Measurements from ENCODE around the gene SHISA3. TPM values are rescaled to one million over a fixed set of nuclear protein-coding genes. Genes with fewer than 3 reads are reported as not detected.

The SHISA3 gene
- total RNA-seq = not detected
- polyA plus RNA-seq = not detected

DNA sequence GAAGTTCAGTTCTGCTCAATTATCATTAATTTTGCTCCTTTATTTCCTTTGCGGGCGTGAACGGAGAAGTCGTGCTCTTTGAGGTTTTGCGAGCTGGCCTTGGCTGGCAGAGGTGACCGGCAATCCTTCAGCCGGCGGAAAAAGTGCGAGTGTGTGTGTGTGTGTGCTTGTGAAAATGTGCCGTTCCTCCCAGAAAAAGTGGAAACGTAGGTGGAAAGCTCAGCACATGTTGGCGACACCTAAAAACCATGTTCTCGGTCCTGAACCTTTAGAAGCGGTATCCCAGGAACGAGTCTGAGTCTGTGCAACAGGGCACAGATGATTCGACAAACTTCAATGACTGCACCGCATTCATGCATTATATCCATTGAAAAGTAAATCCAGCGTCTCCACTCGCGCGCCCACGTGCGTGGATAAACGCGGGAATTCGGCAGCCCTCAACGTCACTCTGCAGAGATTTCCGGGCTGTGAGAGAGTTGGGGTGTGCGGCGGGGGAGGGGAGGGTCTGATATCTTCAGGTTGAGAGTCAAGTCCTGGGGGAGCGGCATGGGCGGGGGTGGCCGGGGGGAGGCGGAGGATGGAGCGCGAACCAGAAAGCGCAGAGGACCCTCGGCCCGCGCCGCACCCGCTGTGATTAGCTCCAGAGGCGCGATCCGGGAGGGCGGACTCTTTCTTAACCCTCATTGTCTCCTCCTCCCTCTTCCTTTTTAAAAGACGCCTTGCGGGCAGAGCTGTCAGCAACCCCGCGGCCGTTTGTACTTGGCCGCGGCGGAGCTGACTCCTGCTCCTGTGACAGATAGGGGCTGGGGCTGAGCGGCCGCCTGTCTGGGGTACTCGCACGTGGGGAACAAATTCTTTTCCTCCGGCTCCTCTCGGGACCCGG lies at the start of gene SHISA3:
Gene SHISA3, plus strand, starts transcription at position 737 of the 883 bp plus-strand sequence. CDS start 569 bp downstream, outside the sequence.
- ATAC-seq (ENCODE audit: low read depth in 2 of 2) (no peak), DNase-seq (peak in 1 of 3 donors; percentile 46)
- H3K27ac ChIP-seq (ENCODE audit: insufficient read depth, low read length, poor library complexity, severe bottlenecking) = no peak within 1 kb of the TSS
- no peaks in the 10 kb centered on the region for H3K36me3 ChIP-seq (ENCODE audit: control insufficient read depth, insufficient read depth, low read length)
- peaks cover 6 to 31% (median 16%) of the 10 kb centered on the region in 4 donors for H3K4me1 Mint-ChIP-seq
- H3K4me1 ChIP-seq (ENCODE audit: control insufficient read depth, insufficient read depth, low read length, poor library complexity, severe bottlenecking) = peaks cover 24% of the 10 kb centered on the region
- no peak within 1 kb of the TSS for H3K27ac Mint-ChIP-seq
- peaks cover 40% of the 10 kb centered on the region for H3K27me3 ChIP-seq (ENCODE audit: control insufficient read depth, insufficient read depth, low read length)
- H3K4me3 ChIP-seq (ENCODE audit: low read depth, low read length) = peak within 1 kb of the TSS; percentile 53
- peaks cover 0 to 1% (median 0%) of the 10 kb centered on the region in 7 donors for H3K9me3 Mint-ChIP-seq
- H3K27me3 Mint-ChIP-seq = peaks cover 67% of the 10 kb centered on the region
- peak within 1 kb of the TSS; percentile 79 to 90 (median 86) for H3K4me3 Mint-ChIP-seq
- H3K9me3 ChIP-seq (ENCODE audit: control insufficient read depth in 2 of 2, low read length in 2 of 2) = no peaks in the 10 kb centered on the region
- H3K36me3 Mint-ChIP-seq = no peaks in the 10 kb centered on the region

GRCh38 chr4:42348247-42348646 lies 49.0 kb upstream of the SHISA3 start:
- Histone ChIP-seq H3K27me3 (ENCODE audit: control insufficient read depth, insufficient read depth, low read length) (peaks cover 2% of the 10 kb centered on the region), H3K4me1 (ENCODE audit: control insufficient read depth, insufficient read depth, low read length, poor library complexity, severe bottlenecking) (no peaks in the 10 kb centered on the region), H3K36me3 (ENCODE audit: control insufficient read depth, insufficient read depth, low read length) (no peaks in the 10 kb centered on the region), H3K4me3 (ENCODE audit: low read depth, low read length) (no peak overlapping the region), H3K27ac (ENCODE audit: insufficient read depth, low read length, poor library complexity, severe bottlenecking) (no peak overlapping the region), H3K9me3 (ENCODE audit: control insufficient read depth in 2 of 2, low read length in 2 of 2) (no peaks in the 10 kb centered on the region)
- no peak for DNase-seq
- H3K27me3 Mint-ChIP-seq = peaks cover 4% of the 10 kb centered on the region
- ATAC-seq (ENCODE audit: low read depth in 2 of 2) = no peak
- H3K36me3 Mint-ChIP-seq = no peaks in the 10 kb centered on the region
- no peaks in the 10 kb centered on the region for H3K4me1 Mint-ChIP-seq
- H3K27ac Mint-ChIP-seq = no peak overlapping the region
- peaks cover 0 to 2% (median 0%) of the 10 kb centered on the region in 7 donors for H3K9me3 Mint-ChIP-seq
- no peak overlapping the region for H3K4me3 Mint-ChIP-seq

GRCh38 chr4:42348692-42349091 lies 48.6 kb upstream of the SHISA3 start:
- H3K27ac ChIP-seq (ENCODE audit: insufficient read depth, low read length, poor library complexity, severe bottlenecking) = no peak overlapping the region
- Mint-ChIP-seq H3K36me3 (no peaks in the 10 kb centered on the region), H3K27me3 (peaks cover 6% of the 10 kb centered on the region), H3K4me3 (no peak overlapping the region), H3K27ac (no peak overlapping the region), H3K4me1 (no peaks in the 10 kb centered on the region), H3K9me3 (peaks cover 0 to 2% (median 0%) of the 10 kb centered on the region in 7 donors)
- H3K36me3 ChIP-seq (ENCODE audit: control insufficient read depth, insufficient read depth, low read length) = no peaks in the 10 kb centered on the region
- peaks cover 2% of the 10 kb centered on the region for H3K27me3 ChIP-seq (ENCODE audit: control insufficient read depth, insufficient read depth, low read length)
- no peaks in the 10 kb centered on the region for H3K9me3 ChIP-seq (ENCODE audit: control insufficient read depth in 2 of 2, low read length in 2 of 2)
- no peaks in the 10 kb centered on the region for H3K4me1 ChIP-seq (ENCODE audit: control insufficient read depth, insufficient read depth, low read length, poor library complexity, severe bottlenecking)
- H3K4me3 ChIP-seq (ENCODE audit: low read depth, low read length) = no peak overlapping the region
- no peak for ATAC-seq (ENCODE audit: low read depth in 2 of 2)
- no peak for DNase-seq

GRCh38 chr4:42350611-42351182 lies 46.6 kb upstream of the SHISA3 start:
- Histone ChIP-seq H3K4me1 (ENCODE audit: control insufficient read depth, insufficient read depth, low read length, poor library complexity, severe bottlenecking) (no peaks in the 10 kb centered on the region), H3K27ac (ENCODE audit: insufficient read depth, low read length, poor library complexity, severe bottlenecking) (no peak overlapping the region), H3K9me3 (ENCODE audit: control insufficient read depth in 2 of 2, low read length in 2 of 2) (no peaks in the 10 kb centered on the region), H3K4me3 (ENCODE audit: low read depth, low read length) (no peak overlapping the region), H3K36me3 (ENCODE audit: control insufficient read depth, insufficient read depth, low read length) (no peaks in the 10 kb centered on the region), H3K27me3 (ENCODE audit: control insufficient read depth, insufficient read depth, low read length) (peaks cover 2% of the 10 kb centered on the region)
- H3K27me3 Mint-ChIP-seq = peaks cover 14% of the 10 kb centered on the region
- ATAC-seq (ENCODE audit: low read depth in 2 of 2) = no peak
- no peaks in the 10 kb centered on the region for H3K4me1 Mint-ChIP-seq
- DNase-seq = no peak
- H3K27ac Mint-ChIP-seq = no peak overlapping the region
- peaks cover 0 to 5% (median 0%) of the 10 kb centered on the region in 7 donors for H3K9me3 Mint-ChIP-seq
- no peaks in the 10 kb centered on the region for H3K36me3 Mint-ChIP-seq
- H3K4me3 Mint-ChIP-seq = no peak overlapping the region

DNA sequence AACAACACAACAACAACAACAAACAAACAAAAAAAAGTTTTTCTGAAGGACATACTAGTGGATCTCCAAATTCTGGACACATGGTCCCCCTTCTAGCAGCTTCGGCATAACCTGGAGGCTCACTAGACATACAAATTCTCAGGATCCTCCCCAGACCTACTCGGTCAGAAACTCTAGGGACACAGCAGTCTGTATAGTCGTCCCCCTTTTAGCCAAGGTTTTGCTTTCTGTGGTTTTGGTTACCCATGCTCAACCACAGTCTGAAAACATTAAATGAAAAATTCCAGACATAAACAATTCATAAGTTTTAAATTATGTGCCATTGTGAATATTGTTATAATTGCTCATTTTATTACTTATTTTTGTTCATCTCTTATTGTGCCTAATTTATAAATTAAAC lies 45.2 kb upstream of the SHISA3 start:
- DNase-seq = no peak
- no peak overlapping the region for H3K27ac Mint-ChIP-seq
- Histone ChIP-seq H3K27ac (ENCODE audit: insufficient read depth, low read length, poor library complexity, severe bottlenecking) (no peak overlapping the region), H3K4me3 (ENCODE audit: low read depth, low read length) (no peak overlapping the region), H3K9me3 (ENCODE audit: control insufficient read depth in 2 of 2, low read length in 2 of 2) (no peaks in the 10 kb centered on the region), H3K27me3 (ENCODE audit: control insufficient read depth, insufficient read depth, low read length) (peaks cover 10% of the 10 kb centered on the region), H3K4me1 (ENCODE audit: control insufficient read depth, insufficient read depth, low read length, poor library complexity, severe bottlenecking) (no peaks in the 10 kb centered on the region), H3K36me3 (ENCODE audit: control insufficient read depth, insufficient read depth, low read length) (no peaks in the 10 kb centered on the region)
- H3K36me3 Mint-ChIP-seq = no peaks in the 10 kb centered on the region
- no peaks in the 10 kb centered on the region for H3K4me1 Mint-ChIP-seq
- H3K9me3 Mint-ChIP-seq = peaks cover 0 to 5% (median 0%) of the 10 kb centered on the region in 7 donors
- no peak for ATAC-seq (ENCODE audit: low read depth in 2 of 2)
- H3K4me3 Mint-ChIP-seq = no peak overlapping the region
- H3K27me3 Mint-ChIP-seq = peaks cover 27% of the 10 kb centered on the region

- H3K27me3 Mint-ChIP-seq = peaks cover 35% of the 10 kb centered on the region
- DNase-seq = no peak
- ATAC-seq (ENCODE audit: low read depth in 2 of 2) = no peak
- Histone ChIP-seq H3K4me3 (ENCODE audit: low read depth, low read length) (no peak overlapping the region), H3K27ac (ENCODE audit: insufficient read depth, low read length, poor library complexity, severe bottlenecking) (no peak overlapping the region), H3K36me3 (ENCODE audit: control insufficient read depth, insufficient read depth, low read length) (no peaks in the 10 kb centered on the region), H3K4me1 (ENCODE audit: control insufficient read depth, insufficient read depth, low read length, poor library complexity, severe bottlenecking) (no peaks in the 10 kb centered on the region), H3K27me3 (ENCODE audit: control insufficient read depth, insufficient read depth, low read length) (peaks cover 15% of the 10 kb centered on the region), H3K9me3 (ENCODE audit: control insufficient read depth in 2 of 2, low read length in 2 of 2) (no peaks in the 10 kb centered on the region)
- H3K4me3 Mint-ChIP-seq = no peak overlapping the region
- no peak overlapping the region for H3K27ac Mint-ChIP-seq
- H3K36me3 Mint-ChIP-seq = no peaks in the 10 kb centered on the region
- peaks cover 0 to 6% (median 0%) of the 10 kb centered on the region in 7 donors for H3K9me3 Mint-ChIP-seq
- H3K4me1 Mint-ChIP-seq = no peaks in the 10 kb centered on the region
These were observed 40.0 kb upstream of the SHISA3 start for GRCh38 chr4:42357325-42357724.

GRCh38 chr4:42359711-42360110 lies 37.6 kb upstream of the SHISA3 start:
- H3K27ac Mint-ChIP-seq = no peak overlapping the region
- Histone ChIP-seq H3K27me3 (ENCODE audit: control insufficient read depth, insufficient read depth, low read length) (peaks cover 15% of the 10 kb centered on the region), H3K9me3 (ENCODE audit: control insufficient read depth in 2 of 2, low read length in 2 of 2) (no peaks in the 10 kb centered on the region), H3K4me3 (ENCODE audit: low read depth, low read length) (no peak overlapping the region), H3K27ac (ENCODE audit: insufficient read depth, low read length, poor library complexity, severe bottlenecking) (no peak overlapping the region), H3K4me1 (ENCODE audit: control insufficient read depth, insufficient read depth, low read length, poor library complexity, severe bottlenecking) (no peaks in the 10 kb centered on the region), H3K36me3 (ENCODE audit: control insufficient read depth, insufficient read depth, low read length) (no peaks in the 10 kb centered on the region)
- peaks cover 29% of the 10 kb centered on the region for H3K27me3 Mint-ChIP-seq
- no peaks in the 10 kb centered on the region for H3K36me3 Mint-ChIP-seq
- ATAC-seq (ENCODE audit: low read depth in 2 of 2) (no peak), DNase-seq (no peak)
- no peaks in the 10 kb centered on the region for H3K4me1 Mint-ChIP-seq
- peaks cover 0 to 4% (median 0%) of the 10 kb centered on the region in 7 donors for H3K9me3 Mint-ChIP-seq
- no peak overlapping the region for H3K4me3 Mint-ChIP-seq

All from CD4-positive, CD25-positive, alpha-beta regulatory T cell (primary cell).